GM19238 (cell line): ENCODE data around the gene SNRNP27.

ENCODE experiments used
- DNase-seq: peaks from one replicate; pipeline ENCODE4 v3.0.0; 2011; ENCODE audit warnings: low spot score; ENCODE audit not compliant: insufficient read length

Gene SNRNP27

DNA sequence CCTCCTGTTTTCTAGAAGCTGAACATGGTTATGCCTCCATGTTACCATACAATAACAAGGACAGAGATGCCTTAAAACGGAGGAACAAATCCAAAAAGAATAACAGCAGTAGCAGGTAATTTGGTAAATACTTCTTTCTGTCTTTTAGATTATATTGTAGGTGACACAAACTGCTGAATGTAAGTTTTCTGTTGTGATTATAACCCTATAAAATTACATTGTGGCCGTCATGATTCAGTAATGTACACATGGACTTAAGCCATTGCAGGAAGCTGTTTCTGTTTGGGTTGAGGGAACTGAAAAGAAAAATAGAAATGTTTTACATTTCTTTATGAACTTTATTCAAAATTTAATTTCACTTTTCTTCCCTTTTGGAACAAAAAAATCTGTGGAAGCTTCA lies 22.4 kb downstream of the SNRNP27 start:
- no peak for DNase-seq

DNA sequence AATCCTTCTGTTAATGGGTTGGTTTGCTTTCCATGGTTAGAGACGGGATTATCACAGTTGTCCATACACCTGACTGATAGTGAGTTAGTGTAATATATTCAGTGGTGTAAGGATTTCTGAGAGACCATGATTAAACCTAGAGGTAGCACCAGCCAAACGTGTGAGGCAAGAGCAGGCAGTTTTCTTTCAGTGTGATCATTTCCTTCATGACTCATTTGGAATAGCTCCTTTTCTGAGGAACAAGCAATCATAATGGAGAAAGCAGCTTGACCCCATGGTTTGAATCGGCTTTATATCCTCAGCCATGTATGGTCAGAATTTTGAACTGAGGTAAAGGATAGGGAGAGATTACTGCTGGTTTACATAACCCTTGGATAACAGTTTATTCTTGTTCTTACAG lies 24.1 kb downstream of the SNRNP27 start:
- DNase-seq: no peak

GRCh38 chr2:69918401-69918800 lies 24.6 kb downstream of the SNRNP27 start:
- no peak for DNase-seq

GRCh38 chr2:69923116-69923515 lies 29.4 kb downstream of the SNRNP27 start:
- DNase-seq: no peak

DNA sequence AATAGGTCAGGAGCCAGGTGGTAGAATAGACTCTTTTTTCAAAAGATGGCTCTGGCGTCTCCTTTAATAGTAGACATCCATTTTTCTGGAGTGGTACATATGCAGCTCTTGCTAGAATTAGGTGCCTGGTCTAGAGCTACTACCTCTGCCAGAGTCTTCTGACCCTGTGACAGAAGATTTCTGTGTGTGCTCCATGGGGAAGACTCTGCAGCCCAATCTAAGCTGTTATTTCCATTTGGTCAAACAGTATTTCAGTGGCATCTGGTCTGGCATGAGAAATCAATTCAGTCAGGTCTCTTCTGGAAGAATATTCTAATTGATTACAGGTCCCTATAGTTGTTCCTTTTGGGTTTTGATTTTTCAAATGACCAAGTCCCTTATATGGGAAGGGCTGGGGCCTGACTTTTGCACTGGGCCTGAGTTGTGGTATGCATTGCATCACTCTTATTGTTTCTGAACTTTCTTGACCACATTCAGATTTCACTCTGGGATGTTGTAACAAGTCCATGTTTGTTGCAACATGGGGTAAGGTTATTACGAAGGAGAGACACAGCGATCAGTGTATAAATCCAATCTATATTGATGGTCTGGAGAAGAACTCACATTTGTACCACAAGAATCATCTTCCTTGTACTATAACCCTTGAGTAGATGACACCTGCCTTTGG lies 33.2 kb downstream of the SNRNP27 start:
- DNase-seq: no peak

- DNase-seq: no peak
Measured at GRCh38 chr2:69931832-69932595, 38.3 kb downstream of the SNRNP27 start.

DNA sequence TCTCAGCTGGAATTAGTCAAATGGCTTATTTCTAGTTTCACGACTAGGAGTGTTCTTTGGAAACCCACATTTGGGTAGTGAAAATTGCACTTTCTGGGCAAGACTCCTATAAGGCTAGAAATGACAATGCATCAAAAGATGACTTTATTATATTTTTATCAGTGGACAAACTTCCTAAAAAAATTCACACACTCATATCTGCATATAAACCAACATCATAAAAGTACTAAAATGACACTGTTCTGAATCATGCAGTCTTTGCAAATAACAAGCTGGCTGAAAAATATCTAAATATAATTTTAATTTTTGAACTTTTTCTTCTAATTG lies 38.8 kb downstream of the SNRNP27 start:
- DNase-seq: no peak

- DNase-seq: no peak
Measured at GRCh38 chr2:69933254-69933828, 39.6 kb downstream of the SNRNP27 start.

GRCh38 chr2:69933839-69934613 lies 40.3 kb downstream of the SNRNP27 start:
- DNase-seq: no peak

GRCh38 chr2:69934614-69934908 lies 40.8 kb downstream of the SNRNP27 start:
- DNase-seq: no peak

DNA sequence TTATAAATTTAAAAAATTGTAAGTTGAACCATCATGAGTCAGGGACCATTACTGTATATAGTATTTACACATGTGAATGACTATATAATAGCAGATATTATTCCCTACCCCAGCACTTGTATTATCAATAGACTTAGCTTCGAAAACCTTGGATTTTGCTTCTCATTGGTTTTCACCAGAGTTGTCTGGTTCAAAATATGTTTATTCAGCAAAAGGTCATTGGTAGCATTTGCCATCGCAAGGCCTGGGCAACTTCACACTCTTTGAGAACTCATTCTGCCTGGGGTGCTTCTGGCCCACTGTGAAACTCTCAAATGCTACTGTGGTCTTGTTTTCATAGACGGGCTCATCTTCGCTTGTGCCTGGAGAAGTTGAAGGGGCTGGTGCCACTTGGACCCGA lies 41.3 kb downstream of the SNRNP27 start:
- no peak for DNase-seq

GRCh38 chr2:69936906-69937305 lies 43.1 kb downstream of the SNRNP27 start:
- no peak for DNase-seq

- no peak for DNase-seq
Measured at GRCh38 chr2:69937968-69938367, 44.2 kb downstream of the SNRNP27 start.

DNA sequence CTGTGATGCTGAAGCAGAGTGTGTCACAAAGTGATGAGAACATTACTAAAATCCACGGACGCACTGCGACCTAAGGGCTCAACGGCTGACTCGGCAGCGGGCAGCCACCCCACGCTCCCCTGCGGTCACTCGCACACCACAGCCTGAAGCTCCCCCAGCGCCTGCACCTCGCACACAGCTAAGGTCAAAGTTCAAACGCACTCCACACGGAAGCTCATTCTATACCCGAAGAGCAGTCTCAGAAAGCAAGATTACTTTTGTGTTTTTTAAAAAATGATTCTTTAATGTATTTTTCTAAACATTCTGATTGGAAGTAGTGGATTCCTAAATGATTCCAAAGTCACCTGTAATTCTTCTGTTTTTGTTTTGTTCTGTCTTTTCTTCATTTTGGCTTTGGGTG lies 46.0 kb downstream of the SNRNP27 start:
- DNase-seq: no peak

DNA sequence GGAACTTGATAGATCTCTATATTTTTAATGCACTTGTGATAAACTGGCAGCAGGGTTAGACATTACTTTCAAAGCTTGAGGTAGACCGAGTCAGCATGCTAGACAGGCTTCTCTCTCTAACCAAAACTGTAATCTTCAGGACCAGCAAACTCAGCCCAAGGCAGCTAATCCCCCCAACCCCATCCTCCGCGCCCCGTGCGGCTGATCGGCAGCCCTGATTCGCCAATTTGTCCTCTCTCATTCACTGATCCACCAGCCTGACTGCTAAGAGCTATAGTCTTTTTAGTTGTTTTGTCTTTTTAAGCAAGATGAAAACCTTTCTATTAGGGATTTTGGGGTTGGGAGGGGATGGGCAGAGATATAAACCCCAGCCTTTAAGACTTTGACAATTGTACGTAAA lies 46.9 kb downstream of the SNRNP27 start:
- no peak for DNase-seq

DNA sequence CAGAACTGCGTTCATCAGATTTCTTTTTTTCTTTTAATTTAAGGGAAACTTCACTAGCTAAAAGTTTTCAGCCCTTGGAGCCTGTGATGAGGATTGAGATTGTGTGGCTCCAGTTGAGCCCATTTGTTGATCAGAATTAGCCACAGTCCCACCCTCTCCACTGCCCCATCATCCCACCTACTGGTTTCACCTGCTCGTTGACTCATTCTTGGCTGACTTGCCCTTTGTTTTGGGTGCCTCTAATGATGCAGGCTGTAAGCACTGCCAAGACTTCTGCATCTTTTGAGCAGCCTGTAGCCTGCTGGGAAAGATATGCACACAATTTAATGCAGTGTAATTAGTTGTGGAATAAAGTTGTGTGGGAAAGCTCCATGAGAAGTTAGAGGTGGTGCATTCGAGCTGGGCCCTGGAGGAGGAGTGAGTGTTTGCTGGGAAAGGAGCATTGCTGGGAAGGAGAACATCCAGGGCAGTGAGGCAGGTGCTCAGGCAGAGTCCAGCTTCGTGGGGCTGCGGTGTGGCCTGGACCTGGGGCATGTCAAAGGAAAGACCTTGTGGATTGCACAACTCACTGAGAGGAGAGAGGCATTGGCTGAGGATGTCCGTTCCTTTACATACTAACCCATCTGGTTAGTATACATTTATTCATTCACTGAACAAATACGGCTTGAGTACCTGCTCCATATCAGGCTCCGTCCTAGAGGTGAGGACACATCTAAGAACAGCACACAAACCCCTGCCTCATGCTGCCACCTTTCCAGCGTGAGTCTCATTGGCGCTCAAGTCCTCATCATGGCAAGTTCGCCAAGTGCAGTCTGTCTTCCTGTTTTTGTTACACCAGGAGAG lies 49.5 kb downstream of the SNRNP27 start:
- DNase-seq: no peak

DNA sequence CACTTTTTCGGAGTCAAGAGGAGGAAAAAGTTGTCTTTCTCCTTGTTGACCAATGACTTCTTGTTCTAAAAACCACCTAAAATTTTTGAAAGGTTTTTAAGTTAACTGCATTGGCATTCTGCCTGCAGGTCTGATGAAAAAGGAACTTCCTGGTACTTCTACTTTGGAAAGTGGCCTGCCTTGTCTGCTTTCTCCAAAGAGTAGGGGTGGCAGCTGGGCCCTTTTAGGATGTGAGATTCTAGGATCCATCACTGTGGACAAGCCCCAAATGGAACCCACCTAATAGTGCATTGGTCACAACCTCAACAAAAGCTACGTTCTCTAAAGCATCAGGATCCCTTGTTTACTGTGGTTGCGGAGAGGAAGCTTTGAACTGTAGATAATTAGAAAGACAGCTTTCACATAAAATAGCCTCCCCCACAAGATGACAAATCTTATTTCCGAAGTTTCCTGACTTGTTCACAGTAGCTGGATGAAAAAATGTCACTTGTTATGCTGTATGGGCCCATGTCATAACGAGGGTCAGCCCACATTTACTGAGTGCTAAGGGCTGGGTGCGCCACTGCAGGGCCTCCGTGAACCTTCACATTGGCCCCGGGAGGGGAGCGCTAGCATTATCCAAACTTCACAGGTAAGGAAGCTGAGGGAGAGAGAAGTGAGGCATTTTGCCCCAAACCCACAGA lies 50.2 kb downstream of the SNRNP27 start:
- no peak for DNase-seq

DNA sequence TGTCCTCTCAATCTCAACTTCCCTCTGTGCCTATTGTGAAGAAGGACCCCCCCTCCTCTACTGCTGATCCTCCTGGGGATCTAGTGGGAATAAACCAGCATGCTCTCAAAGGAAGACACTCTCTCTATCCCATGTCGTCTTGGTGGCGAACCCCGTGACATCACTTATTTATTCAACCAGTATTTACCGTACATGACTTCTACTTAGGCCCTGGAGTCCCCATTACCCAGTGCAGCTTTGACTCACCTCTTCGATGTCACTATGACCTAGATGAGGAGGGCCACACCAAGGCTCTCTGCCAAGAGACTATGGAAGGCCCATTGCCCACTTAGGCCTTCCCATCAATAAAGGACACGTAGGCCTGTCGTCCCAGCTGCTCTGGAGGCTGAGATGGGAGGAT lies 51.0 kb downstream of the SNRNP27 start:
- DNase-seq: no peak

GRCh38 chr2:69945441-69945840 lies 51.7 kb downstream of the SNRNP27 start:
- DNase-seq: no peak

DNA sequence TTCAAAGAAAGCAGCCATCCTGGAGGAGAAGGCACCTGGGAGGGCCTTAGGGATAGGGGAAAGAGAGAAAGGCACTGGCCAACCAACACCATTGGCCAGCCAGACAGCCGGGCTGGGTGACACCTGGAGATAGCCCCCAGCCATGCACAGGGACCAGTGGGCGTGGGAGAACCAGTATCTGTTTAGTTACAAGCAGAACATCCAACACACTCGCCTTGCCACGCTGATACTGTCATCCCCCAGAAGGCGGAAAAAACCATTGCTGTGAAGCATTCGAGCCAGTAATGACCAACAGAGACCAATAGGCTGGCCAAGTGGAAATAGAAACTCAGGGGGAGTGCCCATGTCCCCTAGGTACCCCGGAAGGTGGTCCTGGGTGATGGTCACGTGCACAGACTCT lies 52.2 kb downstream of the SNRNP27 start:
- no peak for DNase-seq
